Stimulated activated CD4-positive, alpha-beta T cell treated with anti-CD3 and anti-CD28 coated beads, TNF-alpha, amount 100 ng/mL, for 24 hours (primary cell): ENCODE results near the gene TBL1XR1.
"Not testable (repeated sequence)": the region's sequence is repeated elsewhere in the genome, so short reads cannot be mapped to it uniquely, and the experiment has no call there.

Experiments
- DNase-seq, 3 experiments: peaks; one replicate each; pipeline ENCODE4 v3.0.0-alpha.2; 2020; ENCODE audit warnings: low read depth in 3 of 3

Gene TBL1XR1

DNA sequence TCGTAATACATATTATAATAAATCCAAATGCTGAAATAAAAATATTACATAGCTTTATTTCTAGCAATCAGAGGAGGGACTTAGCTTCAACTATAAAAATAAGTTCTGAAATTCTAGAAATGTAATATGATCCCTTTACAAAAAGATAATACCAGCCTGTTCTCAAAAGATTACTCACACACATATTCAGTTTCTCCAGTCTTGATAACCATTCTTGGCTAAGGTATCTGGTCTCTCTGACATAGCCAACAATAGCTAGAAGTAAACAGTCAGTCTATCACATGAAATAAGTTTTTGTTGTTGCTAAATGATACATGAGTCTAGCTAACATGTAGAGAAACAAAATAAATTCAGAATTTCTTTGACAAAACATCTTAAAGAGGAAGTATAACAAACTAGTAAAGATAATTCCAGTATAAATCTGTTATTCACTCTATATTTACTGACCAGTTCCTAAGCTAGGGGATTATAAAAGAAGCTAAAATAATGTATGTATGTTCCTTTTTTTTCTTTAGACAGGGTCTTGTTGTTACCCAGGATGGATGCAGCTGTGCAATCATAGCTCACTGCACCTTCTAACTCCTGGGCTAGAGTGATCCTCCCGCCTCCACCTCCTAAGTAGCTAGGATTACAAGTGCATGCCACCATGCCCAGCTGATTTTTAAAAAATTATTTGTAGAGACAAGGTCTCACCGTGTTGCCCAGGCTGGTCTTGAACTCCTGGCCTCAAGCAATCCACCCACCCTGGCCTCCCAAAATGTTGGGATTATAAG lies 170.6 kb downstream of the TBL1XR1 start:
- DNase-seq: no peak

DNA sequence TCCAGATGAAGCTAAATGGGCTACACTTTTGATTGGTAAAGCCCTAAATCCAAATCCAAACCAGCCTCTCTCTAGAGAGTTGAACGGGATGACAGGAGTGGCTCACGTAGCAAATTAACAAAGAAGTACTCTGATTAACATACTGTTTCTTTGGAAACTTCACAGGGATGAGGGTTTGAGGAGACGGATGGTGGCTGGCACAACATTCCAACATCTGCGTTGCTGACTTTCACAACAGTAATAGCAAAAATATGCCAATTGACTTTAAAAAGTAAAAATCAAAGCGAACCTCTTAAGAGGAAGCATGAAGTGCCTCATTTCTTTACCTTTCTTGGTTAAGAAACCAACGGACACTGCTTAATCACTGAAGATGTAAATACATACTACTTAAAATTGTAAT lies 181.4 kb downstream of the TBL1XR1 start:
- no peak for DNase-seq

DNA sequence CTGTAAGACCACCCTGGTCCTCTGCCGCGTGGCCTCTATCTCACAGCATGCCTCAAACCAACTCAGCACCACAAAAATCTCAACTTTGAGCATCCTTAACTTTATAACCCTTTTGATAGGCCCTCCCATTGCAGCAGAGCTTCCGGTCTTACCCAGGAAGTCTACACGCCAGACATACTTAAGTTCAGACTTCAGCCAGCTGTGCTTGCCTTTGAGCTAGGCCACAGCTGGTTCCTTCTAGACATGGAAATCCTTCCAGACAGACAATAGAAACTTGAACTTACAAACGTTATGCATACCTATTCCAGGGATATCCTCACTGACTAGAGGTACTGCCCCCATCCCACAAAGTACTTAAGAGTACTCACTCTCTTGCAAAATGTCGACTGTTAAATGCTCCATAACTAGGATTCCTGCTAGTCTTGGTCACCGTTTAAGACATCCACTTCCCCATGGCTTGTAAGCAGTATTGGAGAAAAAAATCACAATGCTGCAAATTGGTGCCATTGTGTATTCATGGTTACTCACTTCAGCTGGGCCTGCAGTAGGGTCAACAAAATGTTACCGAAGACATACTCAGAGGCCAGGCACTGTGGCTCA lies 183.5 kb downstream of the TBL1XR1 start:
- no peak for DNase-seq

DNA sequence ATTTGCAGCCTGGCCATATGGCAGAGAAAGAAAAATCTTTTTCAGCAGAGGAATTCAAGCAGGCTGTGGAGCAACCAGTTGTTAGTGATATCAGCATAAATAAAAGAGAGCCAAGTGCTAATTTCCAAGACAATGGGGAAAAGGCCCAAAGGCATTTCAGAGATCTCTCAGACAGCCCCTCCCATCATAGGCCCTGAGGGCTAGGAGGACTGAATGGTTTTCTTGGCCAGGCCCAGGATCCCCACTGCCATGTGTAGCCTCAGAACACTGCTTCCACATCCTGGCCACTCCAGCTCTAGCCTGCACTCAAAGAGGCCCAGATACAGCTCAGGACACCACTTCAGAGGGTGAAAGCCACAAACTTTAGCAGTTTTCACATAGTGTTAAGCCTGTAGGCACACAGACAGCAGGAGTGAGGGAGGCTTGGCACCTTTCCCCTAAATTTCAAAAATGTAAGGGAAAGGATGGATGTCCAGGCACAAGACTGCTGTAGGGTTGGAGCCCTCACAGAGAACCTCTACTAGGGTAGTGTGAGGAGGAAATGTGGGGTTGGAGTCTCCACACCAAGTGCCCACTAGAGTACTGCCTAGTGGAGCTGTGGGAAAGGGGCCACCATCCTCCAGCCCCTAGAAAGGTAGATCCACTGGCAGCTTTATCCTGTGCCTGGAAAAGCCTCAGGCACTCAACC lies 191.4 kb downstream of the TBL1XR1 start:
- no peak for DNase-seq

DNA sequence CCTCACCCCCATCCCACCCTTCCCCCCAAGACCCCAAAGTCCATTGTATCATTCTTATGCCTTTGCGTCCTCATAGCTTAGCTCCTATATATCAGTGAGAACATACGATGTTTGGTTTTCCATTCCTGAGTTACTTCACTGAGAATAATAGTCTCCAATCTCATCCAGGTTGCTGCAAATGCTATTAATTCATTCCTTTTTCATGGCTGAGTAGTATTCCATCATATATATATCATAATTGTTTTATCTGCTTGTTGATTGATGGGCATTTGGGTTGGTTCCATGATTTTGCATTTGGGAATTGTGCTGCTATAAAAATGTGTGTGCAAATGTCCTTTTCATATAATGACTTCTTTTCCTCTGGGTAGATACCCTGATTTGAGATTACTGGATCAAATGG lies 197.1 kb downstream of the TBL1XR1 start:
- not testable (repeated sequence) for DNase-seq

DNA sequence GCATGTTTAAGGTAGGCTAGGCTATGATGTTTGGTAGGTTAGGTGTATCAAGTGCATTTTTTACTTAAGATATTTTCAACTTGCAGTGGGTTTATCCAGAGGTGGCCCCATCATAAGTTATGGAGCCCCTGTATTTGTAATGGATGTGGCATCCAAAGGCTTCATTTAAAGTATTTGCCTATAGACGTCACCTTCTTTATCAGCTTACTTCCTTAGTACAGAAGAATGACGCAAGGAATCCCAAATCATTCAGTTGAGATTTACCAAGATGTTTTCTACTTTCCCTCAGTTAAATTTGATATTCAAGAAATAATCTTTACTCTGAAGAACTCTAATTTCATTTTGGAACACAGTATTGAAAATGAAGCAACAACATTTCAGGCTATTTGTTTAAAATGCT lies 201.3 kb downstream of the TBL1XR1 start:
- no peak for DNase-seq

DNA sequence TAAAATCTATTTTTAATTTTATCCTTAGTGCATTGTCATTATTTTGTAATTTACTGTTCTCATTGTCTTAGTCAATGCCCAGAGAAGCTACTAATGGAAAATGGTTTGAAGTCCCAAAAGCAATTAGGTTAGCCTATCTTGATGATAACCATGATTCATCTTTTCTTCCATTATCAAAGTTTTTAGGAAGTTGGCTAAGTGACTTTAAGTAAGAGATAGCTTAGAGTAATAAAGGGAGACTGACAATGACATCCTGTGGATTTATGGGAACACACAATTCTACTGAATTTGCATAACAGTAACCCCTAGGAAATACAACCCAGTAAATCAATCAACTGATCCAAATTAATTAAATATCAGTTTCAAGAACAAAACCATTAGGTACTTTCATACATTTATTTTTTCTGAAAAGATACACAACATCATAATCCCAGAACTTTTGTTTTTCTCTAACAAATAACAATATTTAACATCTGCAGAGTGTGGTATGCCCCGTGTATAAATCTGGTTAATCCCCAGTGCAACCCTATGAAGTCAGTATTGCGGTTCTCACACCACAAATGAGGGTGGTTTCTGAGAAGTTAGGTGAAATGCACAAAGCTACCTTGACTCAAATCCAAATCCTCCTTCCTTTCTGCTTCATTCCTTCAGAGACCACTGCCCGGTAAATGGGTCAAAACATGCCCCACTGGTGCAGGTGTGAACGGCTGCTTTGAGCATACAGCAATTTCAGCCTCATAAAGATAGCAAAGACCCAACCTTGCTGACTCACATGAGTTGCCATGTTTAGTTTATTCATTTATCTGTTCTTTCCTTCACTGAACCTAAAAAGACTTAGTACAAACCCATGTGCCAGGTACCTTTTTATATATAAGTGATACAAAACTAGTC lies 202.1 kb downstream of the TBL1XR1 start:
- DNase-seq: no peak

DNA sequence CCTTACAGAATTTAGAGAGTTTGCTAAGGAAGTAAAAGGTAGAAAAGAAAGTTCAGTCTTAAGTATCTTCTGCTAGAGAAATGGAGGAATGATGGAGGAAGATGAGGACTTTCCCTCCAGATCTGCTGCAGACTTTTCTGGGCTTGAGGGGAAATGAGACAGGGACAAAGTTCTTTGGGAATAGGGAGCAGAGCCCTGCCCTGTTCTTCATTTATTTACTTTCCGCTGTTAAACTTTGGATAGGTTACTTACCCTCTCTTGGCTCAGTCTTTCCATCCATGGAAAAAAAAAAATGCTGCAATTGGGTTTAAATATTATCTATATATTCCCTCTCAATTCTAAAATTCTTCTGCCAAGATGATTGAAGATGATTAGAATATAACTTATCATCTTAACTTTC lies 202.9 kb downstream of the TBL1XR1 start:
- DNase-seq: no peak

DNA sequence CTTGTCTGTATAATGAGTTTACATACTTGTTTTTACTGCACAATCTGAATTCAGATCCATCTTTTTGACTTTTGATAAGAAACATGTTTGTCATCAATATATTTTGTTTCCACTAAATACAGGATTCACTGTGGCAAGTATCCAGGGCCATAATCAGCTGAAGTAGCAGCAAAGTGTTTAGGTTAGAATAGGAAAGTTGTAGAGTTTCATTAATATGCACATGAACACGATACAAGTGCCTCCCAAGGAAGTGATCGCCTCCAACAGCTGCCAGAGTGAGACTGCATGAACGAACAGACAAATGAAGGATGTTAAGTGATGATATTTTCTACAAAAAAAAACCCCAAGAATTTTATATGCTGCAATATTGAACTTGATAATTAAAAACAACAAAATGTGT lies 204.3 kb downstream of the TBL1XR1 start:
- no peak for DNase-seq

DNA sequence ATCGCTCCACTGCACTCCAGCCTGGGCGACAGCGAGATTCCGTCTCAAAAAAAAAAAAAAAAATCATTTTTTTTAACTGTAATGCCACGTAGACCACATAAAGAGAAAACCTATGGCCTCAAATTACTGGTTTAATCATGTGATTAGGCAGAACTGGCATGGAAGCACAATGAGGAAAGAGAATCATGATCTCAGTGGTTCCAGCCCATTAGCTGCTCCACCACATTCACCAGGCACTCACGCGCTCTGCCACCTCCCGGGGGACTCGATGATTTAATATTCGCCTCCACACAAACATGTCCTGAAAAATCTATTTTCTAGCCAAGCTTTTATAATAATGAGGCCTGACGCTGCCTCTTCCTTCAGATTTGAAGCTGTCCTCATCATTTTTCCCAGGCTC lies 204.7 kb downstream of the TBL1XR1 start:
- DNase-seq: no peak

DNA sequence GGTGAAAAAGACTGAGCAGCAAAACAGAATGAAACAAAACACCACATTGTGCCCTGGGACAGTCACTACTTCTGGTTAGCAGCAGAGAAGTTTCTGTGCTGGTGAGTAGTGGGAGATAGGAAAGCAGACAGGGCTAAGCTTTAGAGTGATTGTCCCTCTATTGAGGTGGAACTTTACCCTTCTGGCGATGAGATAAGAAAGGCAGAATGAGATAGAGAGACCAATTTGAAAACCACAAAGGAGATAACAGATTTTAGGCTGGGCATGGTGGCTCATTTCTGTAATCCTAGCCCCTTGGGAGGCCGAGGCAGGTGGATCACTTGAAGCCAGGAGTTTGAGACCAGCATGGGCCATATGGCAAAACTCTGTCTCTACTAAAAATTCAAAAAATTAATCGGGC lies 208.5 kb downstream of the TBL1XR1 start:
- DNase-seq: no peak

DNA sequence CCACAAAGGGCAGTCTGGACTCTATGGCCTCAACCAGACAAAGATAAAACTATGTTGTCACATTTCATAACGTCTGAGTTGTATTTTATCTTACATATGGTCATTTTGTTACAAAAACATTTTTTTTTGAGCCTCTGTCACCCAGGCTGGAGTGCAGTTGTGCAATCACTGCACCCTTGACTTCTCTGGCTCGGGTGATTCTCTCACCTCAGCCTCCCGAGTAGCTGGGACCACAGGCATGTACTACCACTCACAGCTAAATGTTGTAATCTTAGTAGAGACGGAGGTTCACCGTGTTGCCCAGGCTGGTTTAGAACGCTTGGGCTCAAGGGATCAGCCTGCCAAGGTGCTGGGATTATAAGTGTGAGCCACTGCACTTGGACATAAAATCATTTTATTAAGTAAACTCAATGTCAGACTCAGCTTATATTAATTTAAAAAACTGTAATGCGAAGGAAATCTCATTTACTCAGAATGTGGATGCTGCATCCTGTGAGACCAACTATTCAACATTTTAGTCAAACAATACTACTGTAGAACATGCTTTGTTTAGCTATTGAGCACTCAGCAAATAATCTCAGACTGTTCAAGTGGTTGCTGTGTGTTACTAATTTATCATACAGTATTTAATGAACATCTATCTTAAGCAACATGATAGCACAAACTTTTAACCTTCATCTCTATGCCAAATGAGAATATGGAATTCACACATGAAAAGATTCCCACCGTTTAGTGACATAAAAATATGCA lies 209.2 kb downstream of the TBL1XR1 start:
- DNase-seq: no peak

DNA sequence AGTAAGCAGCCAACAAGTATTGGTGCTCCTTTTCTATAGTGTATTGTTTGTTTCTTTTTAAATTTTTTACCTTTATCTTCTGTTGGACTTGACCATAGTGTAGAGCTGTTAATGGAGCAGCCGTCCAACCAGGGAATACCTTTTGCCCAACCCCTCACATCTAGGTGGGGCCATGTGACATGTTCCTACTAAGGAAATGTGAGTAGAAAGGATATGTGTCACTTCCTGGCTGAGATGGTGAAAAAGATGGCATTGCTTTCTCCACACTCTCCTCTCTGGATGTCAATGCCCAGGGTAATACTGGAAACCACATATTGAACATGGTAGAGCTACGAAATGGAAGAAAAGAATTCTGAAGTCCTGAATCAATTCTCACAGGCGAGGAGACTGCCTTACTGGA lies 218.8 kb downstream of the TBL1XR1 start:
- no peak for DNase-seq

DNA sequence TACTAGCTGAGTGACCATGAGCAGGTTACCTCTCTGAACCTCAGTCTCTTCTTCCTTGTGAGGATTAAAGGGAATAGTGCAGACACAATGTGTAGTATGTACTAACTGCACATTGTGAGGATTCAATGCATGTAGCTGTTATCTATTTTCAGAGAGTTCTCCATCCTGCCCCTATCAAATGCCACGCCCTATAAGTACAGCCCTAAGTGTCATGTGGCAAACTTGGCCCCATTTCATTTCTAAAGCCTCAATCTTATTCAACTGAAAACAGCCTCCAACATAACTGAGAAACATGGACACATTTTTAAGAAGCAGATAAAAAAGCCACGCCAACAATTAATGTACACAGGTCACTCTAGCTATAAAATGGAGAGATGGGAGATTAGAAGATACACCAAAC lies 220.0 kb downstream of the TBL1XR1 start:
- no peak for DNase-seq

DNA sequence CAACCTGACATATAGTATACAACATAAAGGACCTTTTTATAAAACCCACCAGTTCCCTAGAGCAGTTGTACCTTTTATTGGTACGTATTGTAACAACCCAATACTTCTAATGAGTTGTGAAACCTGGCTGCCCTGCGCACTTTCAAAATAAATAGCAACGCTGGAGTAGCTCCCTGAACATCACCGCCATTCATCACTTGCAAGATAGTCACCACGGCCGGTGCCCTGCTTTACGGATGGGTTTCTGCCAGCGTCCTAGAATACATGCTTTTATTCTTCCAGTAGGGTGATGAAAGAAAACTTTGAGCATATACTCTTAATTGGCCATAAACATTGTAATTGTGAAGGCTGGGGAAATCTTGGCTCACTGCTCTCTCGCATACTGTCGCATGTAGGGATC lies 220.7 kb downstream of the TBL1XR1 start:
- no peak for DNase-seq

DNA sequence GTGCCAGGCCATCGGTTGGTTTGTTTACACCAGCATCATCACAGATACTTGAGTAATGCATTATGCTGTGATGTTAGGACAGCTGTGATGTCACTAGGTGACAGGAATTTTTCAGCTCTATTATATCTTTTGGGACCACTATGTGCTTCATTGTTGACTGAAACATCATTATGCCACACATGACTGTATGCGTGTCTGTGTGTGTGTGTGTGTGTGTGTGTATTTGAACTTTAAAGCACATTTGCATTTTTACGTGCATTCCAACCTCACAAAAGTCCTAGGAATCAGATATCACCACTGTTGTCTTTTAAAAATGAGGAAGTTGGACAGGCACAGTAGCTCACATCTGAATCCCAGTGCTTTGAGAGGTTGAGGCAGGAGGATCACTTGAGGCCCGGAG lies 223.0 kb downstream of the TBL1XR1 start:
- DNase-seq: no peak

DNA sequence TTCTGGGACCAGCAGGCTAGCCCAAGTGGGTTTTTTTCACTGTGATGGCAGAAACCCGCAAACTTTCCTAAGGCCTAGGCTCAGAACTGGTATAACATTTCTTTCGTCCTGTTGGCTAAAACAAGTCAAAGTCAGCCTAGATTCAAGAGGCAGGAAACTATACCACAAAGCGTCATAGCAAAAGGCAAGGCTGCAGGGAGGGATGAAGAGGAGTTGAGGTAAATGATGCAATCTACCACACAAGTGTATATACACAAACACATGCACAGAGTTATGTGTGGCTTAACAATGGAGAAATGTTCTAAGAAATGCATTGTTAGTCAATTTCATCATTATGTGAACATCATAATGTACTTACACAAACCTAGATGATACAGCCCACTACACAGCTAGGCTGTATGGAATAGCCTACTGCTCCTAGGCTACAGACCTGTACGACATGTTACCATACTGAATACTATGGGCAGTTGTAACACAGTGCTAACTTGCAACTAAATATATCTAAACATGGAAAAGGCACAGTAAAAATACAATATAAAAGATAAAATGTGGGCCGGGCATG lies 225.6 kb downstream of the TBL1XR1 start:
- no peak for DNase-seq

DNA sequence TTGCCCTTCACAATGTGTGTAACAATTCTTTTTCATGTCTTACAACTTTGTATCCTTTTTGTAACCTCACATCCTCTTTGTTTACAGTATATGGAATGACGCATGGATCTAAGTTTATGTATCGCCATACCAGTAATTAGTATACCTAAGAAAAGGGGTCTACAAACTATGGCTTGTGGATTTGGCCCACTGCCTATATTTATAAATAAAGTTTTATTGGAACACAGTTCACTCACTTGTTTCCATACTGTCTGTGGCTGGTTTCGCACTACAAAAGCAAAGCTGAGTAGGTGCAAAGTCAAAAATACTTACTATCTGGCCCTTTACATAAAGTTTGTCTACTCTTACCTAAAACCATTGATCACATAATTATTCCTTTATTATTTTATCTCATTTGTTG lies 226.5 kb downstream of the TBL1XR1 start:
- no peak for DNase-seq

DNA sequence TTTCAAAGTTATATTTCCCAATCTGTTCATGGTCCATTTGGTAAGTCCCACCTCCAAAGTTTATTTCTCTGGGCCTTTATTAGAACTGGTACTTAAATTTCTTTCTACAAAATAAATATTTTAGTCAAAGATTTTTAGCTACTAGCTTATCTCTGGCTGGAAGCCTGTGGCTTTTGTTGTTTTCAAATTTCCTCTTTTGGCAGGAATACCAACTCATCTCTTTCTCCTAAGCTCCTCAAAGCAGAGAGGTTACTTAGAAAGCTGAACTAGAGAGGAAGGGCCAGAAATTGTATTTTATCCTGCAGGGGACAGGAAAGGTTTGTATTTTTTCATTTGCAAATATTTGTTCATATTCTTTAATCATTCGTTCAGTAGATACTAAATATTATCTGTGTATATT lies 227.8 kb downstream of the TBL1XR1 start:
- no peak for DNase-seq
